Measurements from ENCODE around the gene TASP1.
"Not testable (repeated sequence)": the region's sequence is repeated elsewhere in the genome, so short reads cannot be mapped to it uniquely, and the experiment has no call there.

The TASP1 gene

DNA sequence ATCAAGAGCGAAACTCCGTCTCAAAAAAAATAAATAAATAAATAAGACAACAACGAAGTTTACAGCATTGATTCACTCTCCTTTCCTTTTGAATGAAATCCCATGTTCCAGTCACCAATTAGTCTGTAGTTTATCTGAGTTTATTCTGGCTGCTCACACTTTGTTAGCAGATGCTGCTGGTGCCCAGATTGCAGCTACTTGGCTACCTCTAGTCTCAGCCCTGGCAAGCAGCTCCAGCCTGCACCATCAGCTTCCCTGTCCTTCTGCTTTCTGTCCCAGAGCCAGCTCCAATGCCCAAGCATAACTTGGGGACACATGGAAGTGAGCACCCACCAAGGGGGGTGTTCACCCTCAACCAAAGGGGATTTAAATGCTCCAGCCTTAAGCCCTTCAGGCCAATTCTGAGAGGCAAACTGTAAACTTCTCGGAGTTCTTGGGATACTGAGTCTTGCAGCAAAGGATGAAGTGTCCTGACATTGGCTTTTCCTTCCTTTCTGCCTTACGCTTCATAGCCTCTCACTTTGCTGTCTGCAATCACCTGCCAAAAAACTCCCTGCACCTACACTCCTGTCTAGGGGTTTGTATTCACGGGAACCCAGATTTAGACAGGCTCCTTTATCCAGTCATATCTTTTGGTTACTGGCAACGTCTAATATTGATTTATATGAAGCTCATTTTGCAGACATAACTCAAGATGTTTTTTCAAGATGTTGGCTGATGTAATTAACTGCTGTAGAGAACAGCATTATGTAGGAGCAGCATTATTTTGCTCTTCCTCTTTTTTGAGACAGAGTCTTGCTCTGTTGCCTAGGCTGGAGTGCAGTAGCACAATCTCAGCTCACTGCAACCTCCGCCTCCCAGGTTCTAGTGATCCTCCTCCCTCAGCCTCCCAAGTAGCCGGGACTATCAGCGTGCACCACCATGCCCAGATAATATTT lies 9.8 kb upstream of the TASP1 start:
- DNase-seq (ENCODE audit: low read depth in 2 of 2) = no peak

DNA sequence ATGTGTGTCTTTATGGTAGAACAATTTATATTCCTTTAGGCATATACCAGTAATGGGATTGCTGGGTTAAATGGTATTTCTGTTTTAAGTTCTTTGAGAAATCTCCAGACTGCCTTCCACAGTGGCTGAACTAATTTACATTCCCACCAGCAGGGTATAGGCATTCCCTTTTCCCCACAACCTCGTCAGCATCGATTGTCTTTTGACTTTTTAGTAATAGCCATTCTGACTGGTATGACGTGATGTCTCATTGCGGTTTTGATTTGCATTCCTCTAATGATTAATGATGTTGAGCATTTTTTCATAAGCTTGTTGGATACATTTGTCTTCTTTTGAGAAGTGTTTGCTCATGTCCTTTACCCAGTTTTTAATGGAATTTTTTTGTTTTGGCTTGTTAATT lies 5.3 kb upstream of the TASP1 start:
- no peak for DNase-seq (ENCODE audit: low read depth in 2 of 2)

DNA sequence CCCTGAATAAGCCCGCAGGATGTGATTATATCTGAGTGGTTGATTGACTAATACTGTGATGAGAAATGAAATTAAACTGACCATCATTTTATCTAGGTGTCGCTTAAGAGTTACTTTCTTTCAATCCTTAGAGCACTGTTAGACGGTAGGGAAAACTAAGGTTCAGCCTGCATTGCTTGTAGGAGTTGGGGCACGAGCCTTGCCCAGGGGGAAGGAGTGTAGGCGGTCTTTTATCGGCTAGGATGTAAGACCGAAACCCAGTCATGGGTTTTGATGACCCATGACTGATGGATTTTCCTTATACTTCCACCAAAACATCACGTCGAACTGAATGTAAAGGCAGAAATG lies 392 bp upstream of the TASP1 start:
- DNase-seq (ENCODE audit: low read depth in 2 of 2) = no peak

DNA sequence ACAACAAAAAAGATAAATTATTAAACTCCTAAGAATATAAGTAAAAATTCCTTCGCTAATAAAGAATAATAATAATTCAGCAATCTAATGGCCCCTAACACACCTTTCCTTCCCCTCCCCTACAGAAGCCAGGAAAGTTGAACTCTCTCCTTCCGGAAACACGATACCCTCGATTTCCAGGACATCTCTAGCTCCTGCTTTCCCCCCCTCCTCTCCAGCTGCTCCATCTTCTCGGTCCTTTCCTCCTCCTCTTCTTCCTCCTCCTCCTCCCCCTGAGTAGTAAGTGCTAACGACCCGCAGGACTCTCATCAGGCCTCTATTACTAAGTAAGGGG lies 603 bp downstream of the TASP1 start:
- DNase-seq (ENCODE audit: low read depth in 2 of 2) = no peak

DNA sequence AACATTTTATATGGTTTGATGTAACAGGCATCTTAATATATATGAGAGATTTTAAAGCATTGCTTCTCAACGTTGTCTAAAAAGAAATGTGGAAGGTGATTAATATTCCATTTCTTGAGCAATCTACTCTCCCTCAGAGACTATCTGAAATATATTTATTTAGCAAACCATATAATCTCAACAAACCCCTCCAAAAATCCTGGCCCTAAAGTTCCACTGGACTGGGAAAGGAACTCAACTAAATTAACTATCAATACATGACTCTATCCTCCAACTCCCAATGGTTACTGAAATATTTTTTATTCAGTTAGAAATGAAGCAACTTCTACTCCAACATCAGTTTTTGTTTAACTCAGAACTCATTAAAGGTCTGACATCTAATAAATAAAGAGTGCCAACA lies 6.3 kb downstream of the TASP1 start:
- no peak for DNase-seq (ENCODE audit: low read depth in 2 of 2)

DNA sequence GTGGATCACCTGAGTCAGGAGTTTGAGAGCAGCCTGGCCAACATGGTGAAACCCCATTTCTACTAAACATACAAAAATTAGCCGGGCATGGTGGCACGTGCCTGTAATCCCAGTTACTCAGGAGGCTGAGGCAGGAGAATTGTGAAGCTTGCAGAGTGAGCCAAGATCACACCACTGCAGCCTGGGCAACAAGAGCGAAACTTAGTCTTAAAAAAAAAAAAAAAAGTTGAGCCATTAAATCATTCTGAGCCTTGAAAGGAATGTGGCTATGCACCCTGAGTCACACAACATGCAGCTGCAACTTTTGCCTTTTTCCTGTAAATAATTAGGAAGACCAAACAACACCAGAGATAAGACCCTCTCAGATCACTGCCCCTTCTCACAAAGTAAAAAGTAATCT lies 11.2 kb downstream of the TASP1 start:
- not testable (repeated sequence) for DNase-seq (ENCODE audit: low read depth in 2 of 2)

DNA sequence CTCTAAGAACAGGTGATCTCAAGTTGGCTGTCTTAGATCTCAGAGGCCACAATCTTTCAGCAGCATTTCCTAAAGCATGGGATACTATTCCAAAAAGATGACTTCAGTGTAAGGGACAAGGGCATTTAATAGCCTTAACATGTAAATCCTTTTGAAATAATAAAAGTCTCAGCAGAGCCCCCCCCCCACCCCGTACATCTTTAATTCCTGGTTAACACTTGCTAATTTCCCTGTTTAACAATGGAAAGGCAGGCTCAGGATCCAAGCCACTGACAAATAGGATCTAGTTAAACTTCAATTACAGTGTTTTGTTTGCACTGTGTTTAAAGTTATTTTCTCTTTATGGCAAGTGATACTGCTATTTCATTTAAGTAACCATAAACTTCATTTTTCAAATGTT lies 12.0 kb downstream of the TASP1 start:
- no peak for DNase-seq (ENCODE audit: low read depth in 2 of 2)

DNA sequence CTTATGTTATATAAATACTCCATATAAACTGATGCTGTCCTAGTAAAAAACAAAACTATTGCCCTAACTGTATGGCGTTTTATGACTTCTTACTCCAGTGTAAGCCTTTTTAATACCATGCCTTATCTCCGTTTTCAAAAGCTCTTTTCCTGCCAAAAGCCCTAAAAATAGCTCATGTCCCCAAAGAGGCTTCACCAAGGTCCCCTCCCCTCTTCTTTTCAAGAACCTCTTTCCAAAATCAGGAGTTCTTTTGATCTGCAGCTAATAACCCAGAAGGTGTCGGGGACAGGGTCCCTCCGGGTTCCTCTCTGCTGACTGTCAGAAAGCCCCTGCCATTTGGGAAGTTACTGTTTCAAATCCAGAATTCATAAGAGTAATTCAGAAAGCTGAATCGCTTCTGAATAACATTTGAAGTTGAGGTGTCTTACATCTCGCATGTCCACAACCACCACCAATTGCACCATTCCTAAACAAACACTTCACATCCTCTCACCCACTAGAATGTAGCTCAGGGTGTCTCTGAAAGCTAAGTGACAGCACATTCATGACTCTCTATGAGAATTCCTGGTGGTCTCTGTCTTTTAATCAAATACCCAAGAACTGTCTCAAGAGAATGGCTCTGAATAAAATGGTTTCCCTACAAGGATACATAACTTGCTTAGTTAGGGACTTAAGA lies 13.3 kb downstream of the TASP1 start:
- DNase-seq (ENCODE audit: low read depth in 2 of 2) = no peak

DNA sequence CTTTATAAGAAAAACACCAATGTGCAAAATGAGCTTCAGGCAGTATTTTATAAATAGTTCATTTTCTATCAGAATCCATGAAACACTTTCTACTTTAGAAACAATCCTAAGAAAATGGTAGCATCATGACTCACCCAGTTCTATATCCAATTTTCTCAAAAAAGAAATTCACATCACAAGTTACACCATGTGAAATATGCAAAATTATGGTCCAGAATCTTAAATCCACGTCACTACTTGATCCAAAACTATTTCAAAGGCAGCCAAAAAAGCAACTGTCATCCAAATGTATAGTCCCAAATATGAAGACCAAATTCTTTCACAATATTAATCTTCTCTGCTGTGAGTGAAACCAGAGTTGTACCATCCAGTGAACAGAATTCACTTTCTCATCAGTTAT lies 19.3 kb downstream of the TASP1 start:
- not testable (repeated sequence) for DNase-seq (ENCODE audit: low read depth in 2 of 2)

DNA sequence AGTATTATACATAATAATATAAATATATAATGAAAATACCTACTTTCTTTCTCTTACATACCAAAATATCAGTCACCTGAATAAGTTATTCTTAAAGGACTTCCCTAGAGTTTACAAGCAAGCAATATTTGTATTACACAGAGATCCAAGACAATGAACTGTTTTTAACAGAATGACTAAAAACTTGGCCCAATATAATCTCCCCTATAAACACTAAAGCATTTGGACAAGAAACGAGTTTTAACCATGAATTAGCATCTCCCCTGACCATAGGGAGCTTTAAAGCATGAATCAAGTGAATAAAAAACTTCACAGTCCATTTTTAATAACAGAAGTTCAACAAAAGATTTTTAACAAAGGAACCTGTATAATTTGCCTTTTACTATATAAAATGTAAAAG lies 20.3 kb downstream of the TASP1 start:
- not testable (repeated sequence) for DNase-seq (ENCODE audit: low read depth in 2 of 2)

DNA sequence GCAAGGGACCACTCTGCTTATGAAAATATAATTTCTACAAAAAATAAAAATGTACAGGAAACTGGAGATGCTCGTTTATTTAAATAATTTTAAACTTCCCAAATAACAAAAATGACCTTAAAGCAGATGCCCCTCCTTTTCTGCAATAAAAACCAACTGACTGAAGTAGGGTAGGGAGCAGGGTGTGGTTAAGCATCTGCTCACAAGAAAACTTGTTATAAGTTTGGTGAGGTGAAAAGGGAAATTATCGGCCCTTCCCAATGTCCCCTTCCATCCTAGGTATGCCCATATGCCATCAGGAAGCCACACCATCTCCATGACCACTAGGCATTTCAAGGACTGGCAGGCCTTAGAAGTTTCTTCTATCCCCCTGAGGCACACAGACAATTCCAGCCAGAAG lies 21.1 kb downstream of the TASP1 start:
- DNase-seq (ENCODE audit: low read depth in 2 of 2) = not testable (repeated sequence)

DNA sequence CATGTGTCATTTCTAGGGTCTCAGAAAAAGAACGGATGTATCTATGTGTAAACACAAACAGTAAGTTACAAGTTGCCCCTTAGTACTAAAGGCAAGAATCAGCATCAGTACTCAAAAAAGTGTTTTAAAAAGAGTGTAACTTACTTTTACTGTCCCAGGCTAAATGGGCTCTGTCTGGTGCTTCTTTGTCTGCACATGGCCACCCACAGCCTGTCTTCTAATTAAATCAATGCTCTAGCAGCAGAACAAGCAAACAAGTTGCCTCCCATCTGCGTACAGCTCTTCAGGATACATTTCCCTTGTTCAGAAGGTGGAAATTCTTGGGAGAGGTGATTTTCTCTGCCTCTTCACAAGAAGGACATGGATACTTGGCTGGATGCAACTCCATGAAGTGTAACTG lies 22.0 kb downstream of the TASP1 start:
- not testable (repeated sequence) for DNase-seq (ENCODE audit: low read depth in 2 of 2)

DNA sequence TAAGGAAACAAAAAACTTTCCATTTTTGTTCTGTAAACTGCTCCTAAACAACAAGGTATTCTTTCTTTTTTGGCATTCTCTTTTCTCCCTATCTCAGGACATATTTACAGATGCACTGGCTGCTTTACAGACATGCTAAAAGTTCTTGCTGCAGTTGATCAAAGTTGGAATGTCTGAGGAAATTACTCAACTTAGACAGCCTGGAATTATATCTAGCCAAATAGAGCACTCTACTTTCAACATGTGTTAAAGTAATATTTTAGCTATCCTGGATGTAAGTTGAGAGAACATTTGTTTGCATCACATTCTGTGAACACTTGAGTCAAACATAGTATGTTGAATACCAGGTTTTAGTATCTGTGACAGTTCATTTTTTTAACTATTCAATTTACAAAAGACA lies 24.8 kb downstream of the TASP1 start:
- DNase-seq (ENCODE audit: low read depth in 2 of 2) = no peak

DNA sequence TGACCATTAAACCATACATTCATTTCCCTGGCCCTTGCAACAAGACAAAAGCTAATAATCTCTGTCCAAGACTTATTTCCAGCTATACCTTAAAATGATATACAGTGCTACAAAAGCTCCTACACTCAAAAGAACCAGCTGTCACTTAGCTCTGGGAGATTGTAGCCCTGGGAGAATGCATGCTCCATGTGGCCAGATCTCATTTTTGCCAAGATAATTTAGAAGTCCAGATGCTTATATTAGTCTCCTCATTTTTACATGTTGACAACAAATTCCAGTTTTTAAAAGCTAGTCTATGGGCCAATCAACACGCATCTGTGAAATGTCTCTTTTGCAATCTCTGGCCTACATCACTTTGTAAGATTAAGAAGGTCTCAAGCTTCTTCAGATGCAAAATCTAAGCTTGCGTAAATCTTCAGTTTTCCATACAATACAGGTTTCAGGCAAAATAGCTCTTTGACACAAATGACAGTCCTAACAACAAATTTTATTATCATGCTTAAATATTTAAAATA lies 27.1 kb downstream of the TASP1 start:
- DNase-seq (ENCODE audit: low read depth in 2 of 2) = no peak

DNA sequence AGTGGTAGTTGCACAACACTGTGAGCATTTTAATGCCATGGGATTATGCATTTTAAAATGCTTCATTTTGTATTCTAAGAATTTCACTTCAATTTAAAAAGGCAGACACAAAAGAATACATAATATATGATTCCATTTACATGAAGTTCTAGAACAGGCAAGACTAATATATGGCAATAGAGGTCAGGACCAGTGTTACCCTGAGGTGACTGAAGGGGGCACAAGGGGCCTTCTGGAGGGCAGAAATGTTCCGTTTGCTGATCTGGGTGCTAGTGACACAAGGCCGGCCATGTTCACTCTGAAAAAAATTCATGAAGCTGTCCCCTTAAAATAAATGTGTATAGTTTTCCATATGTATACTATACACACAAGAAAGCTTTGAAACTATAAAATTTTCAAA lies 28.5 kb downstream of the TASP1 start:
- DNase-seq (ENCODE audit: low read depth in 2 of 2) = no peak

DNA sequence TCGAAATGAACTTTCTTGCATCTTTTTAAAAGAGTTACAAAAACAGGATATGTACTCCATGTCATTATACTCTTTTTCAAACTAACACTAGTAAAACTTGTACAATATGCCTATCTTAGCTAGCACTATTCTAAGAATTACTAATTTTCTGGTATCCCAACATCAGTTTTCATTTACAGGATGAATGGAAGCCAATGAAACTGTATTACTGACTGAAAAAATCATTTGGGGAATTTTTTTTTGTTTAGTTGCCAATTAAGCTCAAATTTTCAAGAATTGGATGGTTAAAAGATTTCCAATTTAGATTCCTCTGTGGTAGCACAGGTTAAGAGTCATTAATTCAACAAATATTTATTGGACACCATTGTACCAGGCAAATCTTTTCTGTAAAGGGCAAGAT lies 30.7 kb downstream of the TASP1 start:
- DNase-seq (ENCODE audit: low read depth in 2 of 2) = no peak

DNA sequence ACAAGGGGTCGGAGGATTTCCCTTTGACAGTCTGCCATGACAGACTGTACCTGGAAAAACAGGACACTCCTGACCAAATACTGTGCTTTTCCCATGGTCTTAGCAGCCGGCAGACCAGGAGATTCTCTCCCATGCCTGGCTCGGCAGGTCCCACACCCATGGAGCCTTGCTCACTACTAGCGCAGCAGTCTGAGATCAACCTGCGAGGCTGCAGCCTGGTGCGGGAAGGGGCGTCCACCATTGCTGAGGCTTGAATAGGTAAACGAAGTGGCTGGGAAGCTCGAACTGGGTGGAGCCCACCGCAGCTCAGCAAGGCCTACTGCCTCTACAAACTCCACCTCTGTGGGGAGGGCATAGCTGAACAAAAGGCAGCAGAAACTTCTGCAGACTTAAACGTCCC lies 45.3 kb downstream of the TASP1 start:
- not testable (repeated sequence) for DNase-seq (ENCODE audit: low read depth in 2 of 2)

DNA sequence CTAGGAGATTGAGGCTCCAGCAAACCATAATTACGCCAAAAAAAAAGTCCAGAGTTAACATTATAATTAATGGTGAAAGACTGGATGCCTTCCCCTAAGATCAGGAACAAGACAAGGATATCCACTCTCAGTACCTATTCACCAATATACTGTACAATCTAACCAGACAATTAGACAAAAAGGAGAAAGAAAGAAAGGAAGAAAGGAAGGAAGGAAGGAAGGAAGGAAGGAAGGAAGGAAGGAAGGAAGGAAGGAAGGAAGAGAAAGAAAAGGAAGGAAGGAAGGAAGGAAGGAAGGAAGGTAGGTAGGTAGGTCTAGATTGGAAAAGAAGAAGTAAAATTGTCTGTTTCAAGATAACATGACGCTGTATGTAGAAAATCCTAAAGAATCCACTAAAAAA lies 50.7 kb downstream of the TASP1 start:
- DNase-seq (ENCODE audit: low read depth in 2 of 2) = no peak

DNA sequence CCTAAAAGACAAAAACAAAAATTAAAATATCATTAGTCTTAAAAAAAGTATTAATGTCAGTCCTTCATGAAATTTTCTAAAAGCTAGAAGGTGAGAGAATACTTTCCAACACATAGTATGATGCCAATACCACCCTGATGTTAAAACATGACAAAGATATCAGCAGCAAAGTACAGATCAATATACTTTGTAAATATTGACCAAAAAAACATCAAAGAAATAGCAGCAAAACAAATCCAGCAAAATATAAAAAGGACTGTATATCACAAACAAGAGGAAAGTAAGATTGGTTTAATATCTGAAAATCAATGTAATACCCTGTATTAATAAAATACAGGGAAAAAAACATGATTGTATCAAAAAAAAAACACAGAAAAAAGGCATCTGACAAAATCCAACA lies 51.4 kb downstream of the TASP1 start:
- DNase-seq (ENCODE audit: low read depth in 2 of 2) = no peak

DNA sequence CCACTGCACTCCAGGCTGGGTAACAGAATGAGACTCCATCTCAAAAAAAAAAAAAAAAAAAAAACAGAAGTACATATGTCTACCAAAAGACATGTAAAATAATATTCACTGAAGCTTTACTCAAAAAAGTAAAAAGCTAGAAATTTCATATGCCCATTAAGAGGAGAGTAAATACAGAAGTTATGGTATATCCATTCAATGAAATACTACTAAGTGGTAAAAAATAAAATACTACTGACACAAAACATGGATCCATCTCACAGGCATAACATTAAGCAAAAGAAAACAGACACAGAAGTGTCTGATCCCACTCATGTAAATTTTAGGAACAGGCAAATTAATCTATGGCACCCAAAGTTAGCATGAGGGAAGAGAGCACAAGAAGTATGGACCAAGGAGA lies 52.6 kb downstream of the TASP1 start:
- DNase-seq (ENCODE audit: low read depth in 2 of 2) = no peak

DNA sequence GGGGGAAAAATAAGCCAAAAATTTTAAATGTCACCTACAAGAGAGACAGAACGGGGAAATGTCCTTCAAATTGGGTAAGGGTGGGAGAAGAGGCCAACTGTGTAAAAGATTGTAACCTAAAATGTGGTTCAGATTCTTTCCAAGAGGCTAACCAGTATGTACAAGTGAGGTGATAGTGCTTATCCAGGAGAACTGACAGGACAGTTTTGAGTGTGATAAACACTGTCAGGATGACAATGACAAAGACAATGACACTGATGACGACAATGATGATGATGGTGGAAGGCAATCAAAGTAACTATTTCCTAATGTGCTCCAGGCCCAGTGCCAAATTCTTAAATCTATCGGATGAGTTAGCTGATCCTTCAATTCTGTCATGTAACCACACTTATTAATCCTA lies 57.3 kb downstream of the TASP1 start:
- no peak for DNase-seq (ENCODE audit: low read depth in 2 of 2)

DNA sequence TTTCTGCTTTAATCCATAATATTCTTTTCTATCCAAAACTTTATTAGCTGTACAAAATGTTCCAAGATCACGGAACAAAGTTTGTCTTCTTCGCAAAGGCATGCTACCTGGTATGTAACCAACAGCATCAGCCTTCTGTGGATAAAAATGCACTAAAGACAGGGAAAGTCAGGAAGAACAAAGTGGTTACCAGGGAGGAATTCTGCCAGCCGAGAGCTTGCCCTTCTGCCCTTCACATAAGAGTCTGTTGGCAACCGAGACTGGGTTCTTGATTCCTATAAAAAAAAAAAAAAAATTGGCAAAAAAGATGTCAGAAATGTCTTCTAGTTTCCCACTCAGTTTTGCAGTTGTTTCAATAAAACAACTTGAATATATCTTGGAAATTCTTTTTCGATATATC lies 58.0 kb downstream of the TASP1 start:
- no peak for DNase-seq (ENCODE audit: low read depth in 2 of 2)

DNA sequence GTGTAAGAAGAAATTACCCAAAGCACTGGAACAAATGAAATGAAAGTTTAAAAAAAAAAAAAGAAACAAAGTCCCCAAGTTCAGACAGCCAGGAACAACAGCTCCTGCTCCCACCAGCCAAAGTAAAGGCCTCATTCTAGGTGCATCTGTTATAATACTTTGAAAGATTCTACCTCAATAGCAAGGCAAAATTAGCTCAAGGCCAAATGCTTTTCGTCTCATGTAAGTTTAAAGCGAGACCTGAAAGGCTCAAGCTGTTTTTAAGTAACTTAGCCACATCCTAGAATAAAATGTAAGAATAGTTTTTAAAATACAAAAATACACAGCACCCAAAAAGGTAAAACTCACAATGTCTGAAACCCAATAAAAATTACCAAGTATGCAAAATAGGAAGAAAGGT lies 64.7 kb downstream of the TASP1 start:
- DNase-seq (ENCODE audit: low read depth in 2 of 2) = no peak

Measured in stimulated activated CD8-positive, alpha-beta memory T cell treated with anti-CD3 and anti-CD28 coated beads, Interleukin-15, amount 100 ng/mL, for 4 hours (primary cell).